Measurements from ENCODE around the gene ITCH. TPM values are rescaled to one million over a fixed set of nuclear protein-coding genes. Genes with fewer than 3 reads are reported as not detected.
"Not testable (repeated sequence)": the region's sequence is repeated elsewhere in the genome, so short reads cannot be mapped to it uniquely, and the experiment has no call there.

The ITCH gene
- 10 to 100 TPM; 28.0 to 49.2 (median 43.7) TPM for polyA plus RNA-seq (ENCODE audit: insufficient read depth in 1 of 5, insufficient read length in 5 of 5, low replicate concordance in 1 of 5)
- long read RNA-seq, donor 1, full-length matches to known transcripts, result 3 of 15 reads
- long read RNA-seq, donor 1, partial matches to known transcripts, result 12 of 15 reads
- long read RNA-seq, donor 1, other reads (novel, unspliced or antisense), result 0 of 15 reads
- long read RNA-seq, donor 2, full-length matches to known transcripts, result 2 of 2 reads
- long read RNA-seq, donor 2, partial matches to known transcripts, result 0 of 2 reads
- long read RNA-seq, donor 2, other reads (novel, unspliced or antisense), result 0 of 2 reads
- long read RNA-seq, donor 3, partial matches to known transcripts, result 5 of 5 reads
- long read RNA-seq, donor 3, other reads (novel, unspliced or antisense), result 0 of 5 reads
- long read RNA-seq, donor 4, partial matches to known transcripts, result 5 of 5 reads
- long read RNA-seq, donor 4, other reads (novel, unspliced or antisense), result 0 of 5 reads
- long read RNA-seq, donor 5, full-length matches to known transcripts, result 2 of 9 reads
- long read RNA-seq, donor 5, partial matches to known transcripts, result 7 of 9 reads
- long read RNA-seq, donor 5, other reads (novel, unspliced or antisense), result 0 of 9 reads
- long read RNA-seq, donor 6, full-length matches to known transcripts, result 1 of 8 reads
- long read RNA-seq, donor 6, partial matches to known transcripts, result 7 of 8 reads
- long read RNA-seq, donor 6, other reads (novel, unspliced or antisense), result 0 of 8 reads
- long read RNA-seq, donor 7, full-length matches to known transcripts, result 4 of 24 reads
- long read RNA-seq, donor 7, partial matches to known transcripts, result 20 of 24 reads
- long read RNA-seq, donor 7, other reads (novel, unspliced or antisense), result 0 of 24 reads
- long read RNA-seq, donor 8, full-length matches to known transcripts, result 1 of 1 reads
- long read RNA-seq, donor 8, partial matches to known transcripts, result 0 of 1 reads
- long read RNA-seq, donor 8, other reads (novel, unspliced or antisense), result 0 of 1 reads

DNA sequence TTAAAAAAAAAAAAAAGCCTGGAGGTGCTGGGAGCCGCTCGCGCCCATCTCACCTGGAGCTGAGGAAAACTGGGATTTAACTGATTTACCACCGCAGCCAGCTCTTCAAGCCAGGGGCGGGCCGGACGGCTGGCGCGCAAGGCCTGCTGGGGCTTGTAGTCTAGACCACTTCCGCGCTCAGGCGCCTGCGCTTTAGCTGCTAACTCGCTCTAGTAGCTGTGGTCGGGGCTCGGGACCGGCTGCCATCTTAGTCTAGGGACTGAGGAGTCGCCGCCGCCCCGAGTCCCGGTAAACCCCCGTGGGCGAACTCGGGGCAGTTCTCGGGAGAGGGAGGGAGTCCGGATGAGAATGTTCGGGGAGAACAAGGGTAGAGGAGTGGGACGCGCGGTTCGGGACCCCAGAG lies at the start of gene ITCH:
ITCH (plus strand) TSS at position 212 of the 403 bp plus-strand sequence. CDS start 30,539 bp downstream, outside the sequence.
- peak; percentile 92 for DNase-seq

DNA sequence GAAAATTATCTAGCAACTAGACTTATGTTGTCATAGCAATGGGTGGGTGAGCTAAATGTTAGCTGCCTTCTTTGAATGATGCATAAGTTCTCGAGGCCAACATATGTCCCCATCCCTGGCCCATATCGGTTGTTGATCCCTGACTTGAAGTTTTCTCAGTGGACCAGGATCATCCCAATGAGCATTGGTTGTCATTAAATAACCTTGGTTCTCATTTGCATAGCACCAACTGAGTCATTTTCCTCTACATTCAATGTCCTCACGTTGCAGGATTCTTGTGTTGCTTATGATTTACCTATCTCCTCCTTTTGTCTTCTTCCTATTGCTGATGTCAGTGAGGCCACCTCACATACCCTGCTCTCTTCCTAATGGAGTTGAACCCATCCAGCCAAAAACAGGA lies 47.8 kb upstream of the ITCH start:
- DNase-seq, result no peak

- DNase-seq, result no peak
These were observed 46.8 kb upstream of the ITCH start for GRCh38 chr20:34316196-34316814.

DNA sequence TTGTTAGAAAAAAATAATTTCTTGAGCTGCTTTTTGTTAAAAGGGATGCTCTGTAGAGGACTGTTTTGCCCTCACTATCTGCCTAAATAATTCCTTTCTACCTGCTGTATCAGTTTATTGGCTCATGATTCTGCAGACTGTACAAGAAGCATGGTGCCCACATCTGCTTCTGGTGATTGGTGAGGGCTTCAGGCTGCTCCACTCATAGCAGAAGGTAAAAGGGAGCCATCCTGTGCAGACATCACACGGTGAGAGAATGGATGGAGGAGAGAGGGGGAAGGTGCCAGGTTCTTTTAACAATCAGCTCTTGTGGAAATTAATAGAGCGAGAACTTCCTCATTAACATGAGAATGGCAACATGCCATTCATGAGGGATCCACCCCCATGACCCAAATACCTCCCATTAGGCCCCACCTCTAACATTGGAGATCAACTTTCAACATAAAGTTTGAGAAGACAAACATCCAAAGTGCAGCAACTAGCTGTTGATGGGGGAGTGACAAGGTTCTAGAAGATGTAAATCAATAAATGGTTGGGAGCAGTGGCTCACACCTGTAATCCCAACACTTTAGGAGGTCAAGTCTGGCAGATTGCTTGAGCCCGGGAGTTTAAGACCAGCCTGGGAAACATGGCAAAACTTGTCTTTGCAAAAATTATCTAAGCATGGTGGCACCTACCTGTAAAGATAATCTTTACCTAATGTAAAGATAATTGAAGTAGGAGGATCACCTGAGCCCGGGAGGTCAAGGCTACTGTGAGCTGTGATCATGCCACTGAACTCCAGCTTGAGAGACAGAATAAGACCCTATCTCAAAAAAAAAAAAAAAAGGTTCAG lies 44.2 kb upstream of the ITCH start:
- DNase-seq, result no peak

GRCh38 chr20:34320861-34321260 lies 42.2 kb upstream of the ITCH start:
- no peak for DNase-seq

GRCh38 chr20:34322267-34323105 lies 40.6 kb upstream of the ITCH start:
- DNase-seq, result no peak

DNA sequence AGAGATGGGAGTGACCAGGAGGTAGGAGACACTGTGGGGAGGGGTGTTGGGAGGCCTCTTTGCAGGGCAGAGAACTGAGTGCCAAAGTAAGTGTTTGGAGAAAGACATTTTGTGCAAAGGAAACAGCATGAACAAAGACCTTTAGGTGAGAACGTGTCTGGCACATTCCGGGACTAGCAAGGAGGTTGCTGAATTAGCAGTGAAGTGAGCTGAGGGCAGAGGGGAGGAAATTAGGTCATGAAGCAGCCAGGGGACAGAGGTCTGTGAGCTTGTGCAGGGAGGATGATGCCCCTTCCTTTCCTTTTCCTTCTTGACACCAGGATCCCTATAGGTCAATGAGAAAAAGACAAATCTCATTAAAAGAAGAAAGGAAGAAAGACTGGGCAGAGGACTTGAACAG lies 38.5 kb upstream of the ITCH start:
- no peak for DNase-seq

DNA sequence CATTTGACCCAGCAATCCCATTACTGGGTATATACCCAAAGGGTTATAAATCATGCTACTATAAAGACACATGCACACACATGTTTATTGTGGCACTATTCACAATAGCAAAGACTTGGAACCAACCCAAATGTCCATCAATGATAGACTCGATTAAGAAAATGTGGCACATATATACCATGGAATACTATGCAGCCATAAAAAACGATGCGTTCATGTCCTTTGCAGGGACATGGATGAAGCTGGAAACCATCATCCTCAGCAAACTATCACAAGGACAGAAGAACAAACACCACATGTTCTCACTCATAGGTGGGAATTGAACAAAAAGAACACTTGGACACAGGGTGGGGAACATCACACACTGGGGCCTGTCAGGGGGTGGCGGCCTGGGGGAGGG lies 34.9 kb upstream of the ITCH start:
- DNase-seq, result not testable (repeated sequence)

GRCh38 chr20:34328928-34329677 lies 34.0 kb upstream of the ITCH start:
- no peak for DNase-seq

DNA sequence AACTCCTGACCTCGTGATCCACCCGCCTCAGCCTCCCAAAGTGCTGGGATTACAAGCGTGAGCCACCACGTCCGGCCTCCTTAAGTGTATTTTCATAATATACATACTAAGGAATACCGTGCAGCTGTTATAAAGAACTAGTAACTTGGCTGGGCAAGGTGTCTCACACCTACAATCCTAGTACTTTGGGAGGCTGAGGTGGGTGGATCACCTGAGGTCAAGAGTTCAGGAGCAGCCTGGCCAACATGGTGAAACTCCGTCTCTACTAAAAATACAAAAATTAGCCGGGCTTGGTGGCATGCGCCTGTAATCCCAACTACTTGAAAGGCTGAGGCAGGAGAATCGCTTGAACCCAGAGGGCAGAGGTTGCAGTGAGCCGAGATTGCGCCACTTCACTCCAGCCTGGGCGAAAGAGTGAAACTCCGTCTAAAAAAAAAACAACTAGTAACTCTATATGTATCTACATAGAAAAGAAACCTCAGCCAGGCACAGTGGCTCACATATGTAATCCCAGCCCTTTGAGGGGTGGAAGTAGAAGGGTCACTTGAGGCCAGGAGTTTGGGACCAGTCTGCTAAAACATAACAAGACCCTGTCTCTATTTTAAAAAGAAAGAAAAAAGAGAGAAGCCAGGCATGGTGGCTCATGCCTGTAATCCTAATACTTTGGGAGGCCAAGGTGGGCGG lies 32.1 kb upstream of the ITCH start:
- not testable (repeated sequence) for DNase-seq

- no peak for DNase-seq
These were observed 31.2 kb upstream of the ITCH start for GRCh38 chr20:34331838-34332237.

DNA sequence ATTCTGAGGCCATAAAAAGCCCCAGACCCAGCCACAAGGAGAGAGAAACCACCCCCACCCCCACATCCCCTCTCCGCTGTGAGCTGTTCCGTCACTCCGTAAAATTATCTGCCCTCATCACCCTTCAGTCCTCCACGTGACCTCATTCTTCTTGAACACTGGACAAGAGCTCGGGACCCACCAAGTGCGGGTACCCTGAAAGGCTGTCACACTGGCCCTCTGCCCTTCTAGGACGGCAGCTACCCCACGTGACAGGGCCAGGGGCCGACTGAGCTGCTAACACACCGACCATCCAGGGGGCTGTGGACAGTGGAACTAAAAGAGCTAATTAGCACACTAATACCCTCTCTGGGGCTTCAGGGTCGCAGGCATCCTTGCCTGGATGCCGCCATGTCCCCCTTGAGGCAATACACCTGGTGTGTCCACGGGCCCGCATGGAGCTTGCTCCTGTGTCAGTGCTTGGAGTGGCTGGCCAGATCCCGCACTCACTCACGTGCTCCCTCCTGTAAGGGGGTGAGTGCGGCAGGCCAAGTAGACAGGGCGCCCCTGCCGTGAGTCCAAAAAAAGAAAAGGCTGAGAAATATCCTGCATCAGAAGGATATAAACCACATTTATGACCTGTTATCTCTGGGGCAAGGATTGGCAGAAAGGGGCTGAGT lies 30.7 kb upstream of the ITCH start:
- DNase-seq, result no peak

- DNase-seq, result no peak
These were observed 29.3 kb upstream of the ITCH start for GRCh38 chr20:34333786-34334185.

DNA sequence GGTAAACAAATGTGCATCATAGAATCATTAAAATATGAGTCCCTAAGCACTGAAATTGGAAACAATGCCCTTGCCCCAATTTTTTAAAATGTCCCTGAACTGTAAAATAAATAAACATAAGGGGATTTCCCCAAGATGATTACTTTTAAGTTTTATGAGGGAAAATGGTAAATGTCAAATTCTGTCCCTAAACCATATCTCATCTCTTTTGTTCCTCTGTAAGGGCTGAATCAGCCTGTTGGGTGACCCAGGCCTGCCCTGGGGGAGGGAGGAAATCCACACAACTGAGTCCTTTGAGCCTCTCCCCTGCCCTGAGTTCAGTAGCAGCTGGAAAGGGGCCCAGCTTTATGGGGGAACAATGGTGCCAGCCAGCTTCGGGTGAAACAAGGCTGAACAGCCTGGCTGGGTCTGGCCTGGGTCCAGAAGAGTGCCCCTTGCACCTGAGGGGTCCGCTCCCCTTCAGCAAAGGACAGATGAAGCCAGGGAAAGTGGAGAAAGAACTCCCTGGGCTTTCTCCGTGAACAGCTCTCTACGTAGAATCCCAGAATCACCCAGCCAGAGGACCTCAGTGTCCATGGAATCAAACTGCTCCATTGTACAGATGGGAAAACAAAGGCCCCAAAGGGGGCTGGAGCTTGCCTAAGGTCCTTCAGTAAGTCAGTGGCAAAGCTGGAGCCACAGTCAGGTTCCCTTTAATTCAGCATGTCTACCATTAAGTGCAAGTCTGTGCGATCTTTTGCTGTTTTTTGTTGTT lies 28.2 kb upstream of the ITCH start:
- no peak for DNase-seq

DNA sequence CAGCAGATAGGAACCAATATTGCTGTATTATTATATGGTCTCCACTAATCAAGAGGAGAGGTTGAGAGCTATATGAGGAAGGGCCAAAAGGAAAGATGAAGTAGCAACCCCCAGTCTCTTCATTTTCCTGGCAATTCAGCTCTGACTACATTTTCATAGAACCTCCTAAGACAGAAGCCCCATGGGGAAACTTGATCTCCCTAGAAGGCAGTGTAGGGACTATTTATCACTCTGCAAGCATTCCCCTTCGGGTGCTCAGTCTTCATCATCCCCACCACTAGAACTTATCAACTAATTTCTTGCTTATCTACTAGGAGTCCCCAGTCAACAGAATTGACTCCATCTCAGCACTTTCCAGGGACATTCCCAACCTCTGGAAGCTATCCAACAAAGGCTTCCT lies 25.5 kb upstream of the ITCH start:
- no peak for DNase-seq

DNA sequence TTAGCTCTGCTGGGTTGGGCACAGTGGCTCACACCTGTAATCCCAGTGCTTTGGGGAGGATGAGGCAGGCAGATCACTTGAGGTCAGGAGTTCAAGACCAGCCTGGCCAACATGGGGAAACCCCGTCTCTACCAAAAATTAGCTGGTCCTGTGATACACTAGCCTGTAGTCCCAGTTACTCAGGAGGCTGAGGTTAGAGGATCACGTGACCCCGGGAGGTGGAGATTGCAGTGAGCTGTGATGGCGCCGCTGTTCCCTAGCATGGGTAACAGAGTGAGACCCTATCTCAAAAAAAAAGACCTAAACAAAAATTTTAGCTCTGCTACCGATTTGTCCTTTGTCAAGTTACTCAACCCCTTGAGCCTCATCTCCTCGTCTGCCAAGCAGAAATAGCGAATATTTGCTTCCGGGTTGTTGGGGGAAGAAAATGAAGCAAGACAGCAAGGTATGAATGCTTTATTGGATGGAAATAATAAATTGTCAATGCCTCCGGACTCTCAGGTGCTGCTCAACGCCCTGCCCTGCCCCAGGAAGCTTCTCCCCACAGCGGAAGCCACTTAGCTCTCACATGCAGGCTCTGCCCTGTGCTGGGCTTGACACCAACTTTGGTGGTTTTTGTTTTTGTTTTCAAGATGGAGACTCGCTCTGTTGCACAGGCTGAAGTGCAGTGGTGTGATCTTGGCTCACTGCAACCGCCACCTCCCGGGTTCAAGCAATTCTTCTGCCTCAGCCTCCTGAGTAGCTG lies 24.9 kb upstream of the ITCH start:
- no peak for DNase-seq

- not testable (repeated sequence) for DNase-seq
These were observed 22.3 kb upstream of the ITCH start for GRCh38 chr20:34340726-34341125.

All from right lung (tissue), 10 donors.